Measurements from ENCODE around the gene EVI5L. TPM values are rescaled to one million over a fixed set of nuclear protein-coding genes. Genes with fewer than 3 reads are reported as not detected.
"Not testable (repeated sequence)": the region's sequence is repeated elsewhere in the genome, so short reads cannot be mapped to it uniquely, and the experiment has no call there.

EVI5L gene
- total RNA-seq, 1 experiment from 2014 or later = 6.4 TPM

- ATAC-seq (no peak), DNase-seq (ENCODE audit: low read depth, low spot score) (no peak)
- no peak for TF ChIP-seq TCF7L2 (IDR thresholded peaks at IDR 0.05; ENCODE audit: low read depth, low read length)
- TF ChIP-seq POLR2AphosphoS5 (IDR thresholded peaks at IDR 0.05; ENCODE audit: low read depth, low read length) = no peak
- TF ChIP-seq CTCF (IDR thresholded peaks at IDR 0.05) = no peak
- TF ChIP-seq SIN3A (IDR thresholded peaks at IDR 0.05; ENCODE audit: borderline replicate concordance, insufficient read depth, low read depth, low read length) = no peak
- TF ChIP-seq, protein P1, sequence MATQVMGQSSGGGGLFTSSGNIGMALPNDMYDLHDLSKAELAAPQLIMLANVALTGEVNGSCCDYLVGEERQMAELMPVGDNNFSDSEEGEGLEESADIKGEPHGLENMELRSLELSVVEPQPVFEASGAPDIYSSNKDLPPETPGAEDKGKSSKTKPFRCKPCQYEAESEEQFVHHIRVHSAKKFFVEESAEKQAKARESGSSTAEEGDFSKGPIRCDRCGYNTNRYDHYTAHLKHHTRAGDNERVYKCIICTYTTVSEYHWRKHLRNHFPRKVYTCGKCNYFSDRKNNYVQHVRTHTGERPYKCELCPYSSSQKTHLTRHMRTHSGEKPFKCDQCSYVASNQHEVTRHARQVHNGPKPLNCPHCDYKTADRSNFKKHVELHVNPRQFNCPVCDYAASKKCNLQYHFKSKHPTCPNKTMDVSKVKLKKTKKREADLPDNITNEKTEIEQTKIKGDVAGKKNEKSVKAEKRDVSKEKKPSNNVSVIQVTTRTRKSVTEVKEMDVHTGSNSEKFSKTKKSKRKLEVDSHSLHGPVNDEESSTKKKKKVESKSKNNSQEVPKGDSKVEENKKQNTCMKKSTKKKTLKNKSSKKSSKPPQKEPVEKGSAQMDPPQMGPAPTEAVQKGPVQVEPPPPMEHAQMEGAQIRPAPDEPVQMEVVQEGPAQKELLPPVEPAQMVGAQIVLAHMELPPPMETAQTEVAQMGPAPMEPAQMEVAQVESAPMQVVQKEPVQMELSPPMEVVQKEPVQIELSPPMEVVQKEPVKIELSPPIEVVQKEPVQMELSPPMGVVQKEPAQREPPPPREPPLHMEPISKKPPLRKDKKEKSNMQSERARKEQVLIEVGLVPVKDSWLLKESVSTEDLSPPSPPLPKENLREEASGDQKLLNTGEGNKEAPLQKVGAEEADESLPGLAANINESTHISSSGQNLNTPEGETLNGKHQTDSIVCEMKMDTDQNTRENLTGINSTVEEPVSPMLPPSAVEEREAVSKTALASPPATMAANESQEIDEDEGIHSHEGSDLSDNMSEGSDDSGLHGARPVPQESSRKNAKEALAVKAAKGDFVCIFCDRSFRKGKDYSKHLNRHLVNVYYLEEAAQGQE (IDR thresholded peaks at IDR 0.05; ENCODE audit: insufficient read depth in 1 of 2, low read depth in 2 of 2, low read length in 1 of 2) = no peak
- in situ Hi-C loops (cut with HindIII; ENCODE audit: low pct_unique_long_range_greater_than_20kb, low sequenced_read_pairs) = no loop called here
- Histone ChIP-seq H3K4me3 (ENCODE audit: low read depth in 2 of 2, low read length in 2 of 2) (peak overlapping the region; percentile 45 to 46), H3K4me1 (ENCODE audit: control insufficient read depth, insufficient read depth, low read length) (no peaks in the 10 kb centered on the region), H3K27me3 (ENCODE audit: control insufficient read depth, insufficient read depth, low read length) (no peaks in the 10 kb centered on the region), H3K27ac (ENCODE audit: low read length) (peak overlapping the region; percentile 59), H3K9me3 (ENCODE audit: control insufficient read depth, insufficient read depth, low read depth, low read length) (no peaks in the 10 kb centered on the region), H3K36me3 (ENCODE audit: control insufficient read depth, insufficient read depth, low read length) (peaks cover 3% of the 10 kb centered on the region; the same call in 1 of the 2 replicates)
- intact Hi-C loops (cut with micrococcal nuclease; ENCODE audit: unreplicated experiment) = no loop called here
- ChIA-PET CTCF (interaction anchor here (0.9 kb wide), 1 partner anchor 208 kb away, joined by 3 read pairs; the partner anchor contains the start of gene TRAPPC5), POLR2A (no interaction called here)
- TSS peak; percentile 90 for BruUV-seq (replicated peaks)
Observed at GRCh38 chr19:7888826-7889217, 58.8 kb downstream of the EVI5L start.

DNA sequence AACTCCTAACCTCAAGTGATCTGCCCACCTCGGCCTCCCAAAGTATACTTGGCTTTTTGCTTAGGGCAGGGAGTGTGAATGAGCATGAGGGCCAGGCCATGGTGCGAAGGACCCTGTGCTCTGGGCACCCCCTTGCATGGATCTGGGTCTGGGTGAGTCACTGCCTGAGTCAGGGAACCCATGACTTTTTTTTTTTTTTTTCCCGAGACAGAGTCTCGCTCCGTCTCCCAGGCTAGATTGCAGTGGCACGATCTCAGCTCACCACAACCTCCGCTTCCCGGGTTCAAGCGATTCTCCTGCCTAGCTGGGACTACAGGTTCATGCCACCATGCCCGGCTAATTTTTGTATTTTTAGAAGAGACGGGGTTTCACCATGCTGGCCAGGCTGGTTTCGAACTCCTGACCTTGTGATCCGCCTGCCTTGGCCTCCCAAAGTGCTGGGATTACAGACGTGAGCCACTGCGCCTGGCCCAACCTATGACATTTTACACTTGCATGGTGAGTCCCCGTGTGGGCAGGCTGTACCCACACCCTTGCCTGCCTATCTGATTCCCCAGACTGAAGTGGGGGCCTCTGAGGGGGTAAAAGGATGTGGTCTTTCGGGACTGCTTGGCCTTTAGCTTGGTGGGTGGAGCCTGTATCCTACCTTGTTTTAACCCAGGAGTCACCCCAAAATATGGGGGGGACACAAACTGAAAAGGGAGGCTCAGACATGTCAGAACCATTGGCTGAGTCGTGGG, 63.5 kb downstream of the EVI5L start:
- H3K4me3 ChIP-seq (ENCODE audit: low read depth in 2 of 2, low read length in 2 of 2); DNase-seq (ENCODE audit: low read depth, low spot score); H3K27me3 ChIP-seq (ENCODE audit: control insufficient read depth, insufficient read depth, low read length); H3K4me1 ChIP-seq (ENCODE audit: control insufficient read depth, insufficient read depth, low read length); H3K27ac ChIP-seq (ENCODE audit: low read length); POLR2A ChIA-PET; in situ Hi-C loops (cut with HindIII; ENCODE audit: low pct_unique_long_range_greater_than_20kb, low sequenced_read_pairs); ATAC-seq; intact Hi-C loops (cut with micrococcal nuclease; ENCODE audit: unreplicated experiment); CTCF ChIA-PET; BruUV-seq (replicated peaks); H3K9me3 ChIP-seq (ENCODE audit: control insufficient read depth, insufficient read depth, low read depth, low read length); H3K36me3 ChIP-seq (ENCODE audit: control insufficient read depth, insufficient read depth, low read length): not testable (repeated sequence)

DNA sequence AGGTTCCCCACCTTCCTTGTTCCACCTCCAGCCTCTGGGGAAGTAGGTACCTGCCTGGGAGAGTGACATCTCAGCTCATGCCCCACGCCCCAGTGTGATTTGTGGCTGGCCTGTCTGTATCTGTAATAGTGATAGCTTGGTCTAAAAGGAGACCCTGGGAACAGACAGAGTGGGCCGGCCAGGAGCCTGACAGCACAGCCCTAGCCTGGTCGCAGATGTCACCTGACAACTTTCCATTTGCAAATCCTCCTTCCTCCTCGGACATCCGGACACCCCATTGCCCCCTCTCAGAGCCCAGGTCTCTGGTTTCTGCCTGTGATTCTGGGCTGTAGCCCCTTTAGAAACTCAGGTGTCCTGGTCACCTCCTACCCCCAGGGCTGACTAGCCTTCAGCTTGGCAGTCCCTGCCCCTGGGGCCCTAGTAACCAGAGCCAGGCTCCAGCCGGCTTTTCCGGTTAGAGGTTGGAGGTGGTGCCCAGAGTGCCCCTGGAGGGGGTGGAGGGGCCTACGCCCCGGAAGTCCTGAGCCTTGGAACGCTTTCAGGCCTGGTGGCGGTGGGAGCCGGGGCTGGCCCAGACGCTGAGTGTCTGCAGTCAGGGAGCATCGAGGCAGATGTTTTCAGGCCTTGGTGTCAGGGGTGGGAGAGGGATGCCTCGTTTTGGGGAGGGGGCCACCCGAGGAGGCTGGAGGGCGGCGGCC, 64.7 kb downstream of the EVI5L start:
- TF ChIP-seq SIN3A (IDR thresholded peaks at IDR 0.05; ENCODE audit: borderline replicate concordance, insufficient read depth, low read depth, low read length) (no peak), POLR2AphosphoS5 (IDR thresholded peaks at IDR 0.05; ENCODE audit: low read depth, low read length) (no peak), CTCF (IDR thresholded peaks at IDR 0.05) (no peak), TCF7L2 (IDR thresholded peaks at IDR 0.05; ENCODE audit: low read depth, low read length) (no peak)
- TF ChIP-seq, protein P1 (IDR thresholded peaks at IDR 0.05; ENCODE audit: insufficient read depth in 1 of 2, low read depth in 2 of 2, low read length in 1 of 2) = no peak
- intact Hi-C loops (cut with micrococcal nuclease; ENCODE audit: unreplicated experiment) = no loop called here
- no peak; the same call in 1 of the 2 replicates for ATAC-seq
- Histone ChIP-seq H3K27ac (ENCODE audit: low read length) (no peak overlapping the region), H3K4me1 (ENCODE audit: control insufficient read depth, insufficient read depth, low read length) (no peaks in the 10 kb centered on the region; the same call in 1 of the 2 replicates), H3K9me3 (ENCODE audit: control insufficient read depth, insufficient read depth, low read depth, low read length) (no peaks in the 10 kb centered on the region), H3K27me3 (ENCODE audit: control insufficient read depth, insufficient read depth, low read length) (no peaks in the 10 kb centered on the region), H3K36me3 (ENCODE audit: control insufficient read depth, insufficient read depth, low read length) (no peaks in the 10 kb centered on the region), H3K4me3 (ENCODE audit: low read depth in 2 of 2, low read length in 2 of 2) (no peak overlapping the region)
- in situ Hi-C loops (cut with HindIII; ENCODE audit: low pct_unique_long_range_greater_than_20kb, low sequenced_read_pairs) = no loop called here
- ChIA-PET CTCF (no interaction called here), POLR2A (interaction anchor here (0.6 kb wide), 2 partner anchors 11 to 42 kb away, joined by 3 to 5 read pairs; no protein-coding TSS in a partner anchor)
- DNase-seq (ENCODE audit: low read depth, low spot score) = no peak
- BruUV-seq (replicated peaks) = no TSS peak

Measured in Panc1 (cell line).